SK-N-MC (cell line): ENCODE results near the gene ANGPTL5.

Experiments
- EZH2 ChIP-seq: fragments of 200-600 bp; sonication (generic); IDR thresholded peaks from one replicate; pipeline ENCODE4 v1.6.1; 2017; ENCODE audit warnings: antibody characterized with exemption
- POLR2AphosphoS5 ChIP-seq: IDR thresholded peaks from 2 replicates; pipeline ENCODE4 v1.6.1; 2012; ENCODE audit warnings: mild to moderate bottlenecking, low read depth, low read length, borderline replicate concordance

DNA sequence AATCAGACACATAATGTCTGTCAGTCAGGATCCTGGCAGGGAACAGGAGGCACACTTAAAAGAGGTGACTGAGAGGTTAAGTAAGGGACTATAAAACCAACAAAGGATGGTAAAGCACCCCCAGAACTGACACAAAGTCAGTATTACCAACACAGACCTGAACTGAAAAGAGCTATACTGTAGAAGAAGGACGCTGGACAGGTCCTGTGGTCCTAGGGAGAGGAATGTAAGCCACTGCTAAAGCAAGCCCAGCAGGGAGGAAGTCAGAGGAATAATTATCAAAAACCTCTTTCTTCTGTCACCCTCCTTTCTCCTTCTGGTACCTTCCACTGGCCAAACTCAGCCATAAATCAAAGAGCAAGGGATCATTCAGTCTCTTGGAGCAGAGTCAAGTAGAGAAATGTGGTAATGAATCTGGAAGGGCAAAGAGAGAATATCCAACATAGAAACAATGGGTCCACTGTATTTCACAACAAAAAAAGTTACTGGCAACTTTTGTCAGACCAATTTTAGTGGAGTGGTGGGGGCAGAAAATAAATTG is 33.4 kb upstream of the ANGPTL5 start:
- TF ChIP-seq POLR2AphosphoS5 (no peak), EZH2 (no peak)
